Embryonic facial prominence (tissue), 1 donor: ENCODE results near the gene PMM1.
"Not testable (repeated sequence)": the region's sequence is repeated elsewhere in the genome, so short reads cannot be mapped to it uniquely, and the experiment has no call there.

Experiments
- DNase-seq: peaks from one replicate; pipeline ENCODE4 v3.0.0-alpha.2; 2016; ENCODE audit errors: extremely low spot score

PMM1 gene

GRCh38 chr22:41589391-41590241, at the start of gene PMM1:
Gene PMM1 (minus strand): TSS chr22:41589840. CDS start chr22:41589805, 35 bp downstream.
- DNase-seq = peak; percentile 98

GRCh38 chr22:41638748-41639147, 49.1 kb upstream of the PMM1 start:
- DNase-seq = no peak

- DNase-seq = no peak
These were observed 48.5 kb upstream of the PMM1 start for GRCh38 chr22:41638124-41638523.

- DNase-seq = not testable (repeated sequence)
These were observed 48.0 kb upstream of the PMM1 start for GRCh38 chr22:41637623-41638022.

- no peak for DNase-seq
These were observed 46.8 kb upstream of the PMM1 start for GRCh38 chr22:41636467-41636866.

- not testable (repeated sequence) for DNase-seq
These were observed 45.0 kb upstream of the PMM1 start for GRCh38 chr22:41634610-41635009.

- DNase-seq = not testable (repeated sequence)
These were observed 42.0 kb upstream of the PMM1 start for GRCh38 chr22:41631615-41632014.

- DNase-seq = not testable (repeated sequence)
These were observed 41.5 kb upstream of the PMM1 start for GRCh38 chr22:41631115-41631514.

- DNase-seq = no peak
These were observed 35.9 kb upstream of the PMM1 start for GRCh38 chr22:41625577-41625976.

- DNase-seq = no peak
These were observed 32.2 kb upstream of the PMM1 start for GRCh38 chr22:41621911-41622179.

GRCh38 chr22:41621099-41621910, 31.7 kb upstream of the PMM1 start, which contains the start of gene XRCC6:
Gene XRCC6 (plus strand): TSS chr22:41621295. CDS start chr22:41622005, 710 bp downstream.
- peak; percentile 100 for DNase-seq

- no peak for DNase-seq
These were observed 31.0 kb upstream of the PMM1 start, which contains the start of gene DESI1 for GRCh38 chr22:41620589-41621098. Gene DESI1 (minus strand): TSS chr22:41621043. CDS start chr22:41620839, 204 bp downstream.

GRCh38 chr22:41619979-41620588, 30.4 kb upstream of the PMM1 start:
- DNase-seq = no peak

GRCh38 chr22:41613456-41613855, 23.8 kb upstream of the PMM1 start:
- DNase-seq = no peak

GRCh38 chr22:41612603-41613306, 23.1 kb upstream of the PMM1 start:
- DNase-seq = no peak

- DNase-seq = no peak
These were observed 18.7 kb upstream of the PMM1 start for GRCh38 chr22:41608386-41608785.

- DNase-seq = no peak
These were observed 14.3 kb upstream of the PMM1 start for GRCh38 chr22:41603873-41604332.

GRCh38 chr22:41600976-41601375, 11.3 kb upstream of the PMM1 start:
- DNase-seq = no peak

GRCh38 chr22:41598891-41599635, 9.4 kb upstream of the PMM1 start:
- DNase-seq = no peak

GRCh38 chr22:41598081-41598480, 8.4 kb upstream of the PMM1 start:
- no peak for DNase-seq

GRCh38 chr22:41597635-41597953, 8.0 kb upstream of the PMM1 start:
- no peak for DNase-seq
